CD4-positive, alpha-beta T cell (primary cell): ENCODE data around the gene TMEM198. TPM values are rescaled to one million over a fixed set of nuclear protein-coding genes. Genes with fewer than 3 reads are reported as not detected.

Source experiments
- ATAC-seq: fragments of 200-7000 bp; cut with Tn5 transposase; one replicate; pipeline ENCODE4 v1.10.0; 2022; ENCODE audit warnings: mild to moderate bottlenecking; ENCODE audit not compliant: poor library complexity
- CTCF ChIA-PET: fragments of 350-600 bp; sonication (Branson Sonifier 250); formaldehyde crosslinking; loops from one replicate; lab custom pipeline; 2021; ENCODE audit warnings: antibody characterized with exemption, inconsistent platforms; lab: Charles Lee
- POLR2A ChIA-PET: fragments of 350-600 bp; sonication (Branson Sonifier 250); formaldehyde crosslinking; loops from one replicate; lab custom pipeline; 2021; ENCODE audit warnings: antibody characterized with exemption, inconsistent platforms; lab: Charles Lee
- DNase-seq, 14 experiments: peaks; one replicate each; pipeline ENCODE4 v3.0.0-alpha.2; 2013 to 2020; ENCODE audit warnings: mixed read lengths in 2 of 14
- H3K27ac ChIP-seq, 2 donors: one replicate each; pipeline versions ENCODE4 v1.5.1 to v1.7.0; 2013; ENCODE audit warnings: low read length in 2 of 2, low read depth in 1 of 2, mild to moderate bottlenecking in 1 of 2
- H3K27me3 ChIP-seq, 2 experiments: 1 replicate in 1 of 2; 2 replicates in 1 of 2; pipeline versions ENCODE4 v1.6.1 to v1.7.0; 2013; ENCODE audit warnings: low read length in 2 of 2, control low read depth in 1 of 2, mild to moderate bottlenecking in 1 of 2, moderate library complexity in 1 of 2; ENCODE audit not compliant: insufficient read depth in 2 of 2, control insufficient read depth in 1 of 2
- H3K36me3 ChIP-seq: one replicate; pipeline ENCODE4 v1.6.1; 2013; ENCODE audit warnings: low read length, control low read depth; ENCODE audit not compliant: insufficient read depth
- H3K4me1 ChIP-seq: one replicate; pipeline ENCODE4 v1.6.1; 2013; ENCODE audit warnings: low read length, control low read depth; ENCODE audit not compliant: insufficient read depth
- H3K4me3 ChIP-seq: one replicate; pipeline ENCODE4 v1.5.1; 2013; ENCODE audit warnings: mild to moderate bottlenecking, low read length, moderate library complexity
- H3K9me3 ChIP-seq, 2 experiments: 1 replicate in 1 of 2; 2 replicates in 1 of 2; pipeline versions ENCODE4 v1.6.1 to v1.7.0; 2013; ENCODE audit warnings: low read length in 2 of 2, mild to moderate bottlenecking in 2 of 2, control low read depth in 1 of 2, moderate library complexity in 1 of 2; ENCODE audit not compliant: control insufficient read depth in 1 of 2, insufficient read depth in 1 of 2
- H3K27ac Mint-ChIP-seq: one replicate; pipeline ENCODE4 v1.8.0; 2020; ENCODE audit warnings: mixed read lengths
- H3K27me3 Mint-ChIP-seq: one replicate; pipeline ENCODE4 v1.8.0; 2021; ENCODE audit warnings: mixed read lengths
- H3K36me3 Mint-ChIP-seq: one replicate; pipeline ENCODE4 v1.8.0; 2021; ENCODE audit warnings: low read depth, mixed read lengths
- H3K4me1 Mint-ChIP-seq: one replicate; pipeline ENCODE4 v1.8.0; 2021; ENCODE audit warnings: low read depth, mixed read lengths
- H3K4me3 Mint-ChIP-seq: one replicate; pipeline ENCODE4 v1.8.0; 2020; ENCODE audit warnings: mild to moderate bottlenecking, mixed read lengths
- H3K9me3 Mint-ChIP-seq: one replicate; pipeline ENCODE4 v1.8.0; 2020; ENCODE audit warnings: mixed read lengths
- CTCF ChIP-seq: fragments of 200-600 bp; IDR thresholded peaks from one replicate; pipeline ENCODE4 v1.8.0; 2022; ENCODE audit warnings: antibody characterized with exemption, mild to moderate bottlenecking
- intact Hi-C, 2 experiments: fragments of 100-400 bp; cut with DNase I in 1 of 2; cut with micrococcal nuclease in 1 of 2; formaldehyde crosslinking; loops; one replicate each; pipeline versions ENCODE4 v1.15.1 to v1.9.0; 2023 to 2025; cut with DNase I, micrococcal nuclease
- total RNA-seq, 174 experiments: library from RNA in 2 of 174; stranded (reverse) in 2 of 174; gene quantifications; one replicate each; pipeline ENCODE4 v1.2.3 and lab custom pipeline; 2021 to 2026

TMEM198 gene
- total RNA-seq, 2 experiments from 2014 or later: 0.47 to 0.91 TPM

- Mint-ChIP-seq H3K27me3 (peaks cover 58% of the 10 kb centered on the region), H3K9me3 (no peaks in the 10 kb centered on the region), H3K4me1 (peaks cover 24% of the 10 kb centered on the region), H3K36me3 (peaks cover 41% of the 10 kb centered on the region), H3K27ac (no peak overlapping the region), H3K4me3 (peak overlapping the region; percentile 3)
- ATAC-seq (peak; percentile 28), DNase-seq (no peak)
- peaks cover 26% of the 10 kb centered on the region for H3K36me3 ChIP-seq
- ChIA-PET CTCF (interaction anchor here (0.7 to 2.1 kb wide), 8 partner anchors 9 to 120 kb away, joined by 3 to 31 read pairs (median 6); partner anchors contain the start of gene GMPPA), POLR2A (interaction anchor here (0.7 to 1.3 kb wide), 2 partner anchors 20 to 121 kb away, joined by 3 to 4 read pairs; no protein-coding TSS in a partner anchor)
- peaks cover 46 to 52% of the 10 kb centered on the region in 2 experiments for H3K27me3 ChIP-seq
- intact Hi-C loops: loop anchor here in 1 of 2 experiments (2.0 kb wide), 1 partner anchor 22 kb away; no protein-coding TSS in a partner anchor
- H3K9me3 ChIP-seq: peaks cover 0 to 29% of the 10 kb centered on the region in 2 experiments
- no peak for TF ChIP-seq CTCF
- peaks cover 26% of the 10 kb centered on the region for H3K4me1 ChIP-seq
- no peak overlapping the region for H3K4me3 ChIP-seq
- H3K27ac ChIP-seq: no peak overlapping the region
Measured at GRCh38 chr2:219508971-219509779, 34.7 kb upstream of the TMEM198 start.

GRCh38 chr2:219509780-219510511, 33.9 kb upstream of the TMEM198 start:
- POLR2A ChIA-PET: interaction anchor here (0.7 to 1.3 kb wide), 4 partner anchors 11 to 121 kb away, joined by 3 to 4 read pairs (median 4); no protein-coding TSS in a partner anchor
- DNase-seq (peak in 13 of 14 experiments; percentile 26 to 73 (median 43)), ATAC-seq (peak; percentile 94)
- Mint-ChIP-seq H3K36me3 (peaks cover 33% of the 10 kb centered on the region), H3K27me3 (peaks cover 61% of the 10 kb centered on the region), H3K4me1 (peaks cover 25% of the 10 kb centered on the region), H3K4me3 (peak overlapping the region; percentile 28), H3K27ac (no peak overlapping the region), H3K9me3 (no peaks in the 10 kb centered on the region)
- Histone ChIP-seq H3K9me3 (peaks cover 0 to 29% of the 10 kb centered on the region in 2 experiments), H3K4me3 (no peak overlapping the region), H3K27ac (no peak overlapping the region), H3K4me1 (peaks cover 33% of the 10 kb centered on the region), H3K36me3 (peaks cover 19% of the 10 kb centered on the region), H3K27me3 (peaks cover 49 to 59% of the 10 kb centered on the region in 2 experiments)
- TF ChIP-seq CTCF: peak; percentile 61
- intact Hi-C loops: loop anchor here in 1 of 2 experiments (2.0 kb wide), 1 partner anchor 21 kb away; no protein-coding TSS in a partner anchor
- CTCF ChIA-PET: interaction anchor here (0.6 to 2.1 kb wide), 11 partner anchors 9 to 121 kb away, joined by 3 to 31 read pairs (median 4); partner anchors contain the start of gene GMPPA

- H3K27ac Mint-ChIP-seq: no peak overlapping the region
- intact Hi-C loops: no loop called here
- ATAC-seq (no peak), DNase-seq (no peak)
- H3K9me3 ChIP-seq: peaks cover 0 to 29% of the 10 kb centered on the region in 2 experiments
- H3K9me3 Mint-ChIP-seq: no peaks in the 10 kb centered on the region
- peaks cover 27% of the 10 kb centered on the region for H3K36me3 Mint-ChIP-seq
- H3K27ac ChIP-seq: no peak overlapping the region
- ChIA-PET CTCF (interaction anchor here (1.1 to 2.1 kb wide), 5 partner anchors 12 to 122 kb away, joined by 3 to 31 read pairs (median 7); partner anchors contain the start of gene GMPPA), POLR2A (interaction anchor here (0.9 to 1.3 kb wide), 3 partner anchors 11 to 122 kb away, joined by 4 read pairs; no protein-coding TSS in a partner anchor)
- no peak overlapping the region for H3K4me3 ChIP-seq
- H3K27me3 ChIP-seq: peaks cover 51 to 66% of the 10 kb centered on the region in 2 experiments
- H3K4me1 Mint-ChIP-seq: peaks cover 25% of the 10 kb centered on the region
- no peak for TF ChIP-seq CTCF
- peaks cover 13% of the 10 kb centered on the region for H3K36me3 ChIP-seq
- H3K27me3 Mint-ChIP-seq: peaks cover 63% of the 10 kb centered on the region
- H3K4me3 Mint-ChIP-seq: no peak overlapping the region
- H3K4me1 ChIP-seq: peaks cover 33% of the 10 kb centered on the region
Measured at GRCh38 chr2:219510512-219511135, 33.2 kb upstream of the TMEM198 start.
